Mammary epithelial cell (primary cell): ENCODE measurements around the gene C2.
"Not testable (repeated sequence)": the region's sequence is repeated elsewhere in the genome, so short reads cannot be mapped to it uniquely, and the experiment has no call there.

Source experiments
- EZH2 ChIP-seq: IDR thresholded peaks from 2 replicates; pipeline ENCODE4 v1.6.1; 2012; ENCODE audit warnings: low read length, inconsistent platforms, borderline replicate concordance
- TF ChIP-seq, protein P1 (sequence below), 2 donors: IDR thresholded peaks in 1 of 2; conservative IDR thresholded peaks in 1 of 2; 2 replicates each; pipeline ENCODE4 v1.5.1; 2011 to 2012; ENCODE audit warnings: inconsistent platforms in 2 of 2, low read length in 2 of 2, mild to moderate bottlenecking in 2 of 2, control low read depth in 1 of 2, low read depth in 1 of 2; ENCODE audit not compliant: insufficient read depth in 1 of 2; ENCODE audit errors: extremely low read depth in 1 of 2

DNA sequence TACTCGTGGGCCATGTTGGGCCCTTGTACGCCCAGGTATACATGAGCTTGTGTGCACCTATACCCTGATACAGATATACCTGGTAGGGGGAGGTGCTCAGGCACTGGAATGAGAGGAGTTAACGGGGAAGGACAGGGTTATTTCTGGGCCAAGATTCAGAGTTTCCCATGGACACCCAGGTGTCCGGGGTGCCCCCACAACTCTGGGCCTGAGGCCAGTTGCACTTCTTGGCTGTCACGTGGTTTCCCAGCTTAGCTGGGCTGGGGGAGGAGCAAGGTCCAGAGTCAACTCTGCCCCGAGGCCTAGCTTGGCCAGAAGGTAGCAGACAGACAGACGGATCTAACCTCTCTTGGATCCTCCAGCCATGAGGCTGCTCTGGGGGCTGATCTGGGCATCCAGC is 54.2 kb downstream of the C2 start, which contains the start of gene C4A:
- TF ChIP-seq, protein P1, sequence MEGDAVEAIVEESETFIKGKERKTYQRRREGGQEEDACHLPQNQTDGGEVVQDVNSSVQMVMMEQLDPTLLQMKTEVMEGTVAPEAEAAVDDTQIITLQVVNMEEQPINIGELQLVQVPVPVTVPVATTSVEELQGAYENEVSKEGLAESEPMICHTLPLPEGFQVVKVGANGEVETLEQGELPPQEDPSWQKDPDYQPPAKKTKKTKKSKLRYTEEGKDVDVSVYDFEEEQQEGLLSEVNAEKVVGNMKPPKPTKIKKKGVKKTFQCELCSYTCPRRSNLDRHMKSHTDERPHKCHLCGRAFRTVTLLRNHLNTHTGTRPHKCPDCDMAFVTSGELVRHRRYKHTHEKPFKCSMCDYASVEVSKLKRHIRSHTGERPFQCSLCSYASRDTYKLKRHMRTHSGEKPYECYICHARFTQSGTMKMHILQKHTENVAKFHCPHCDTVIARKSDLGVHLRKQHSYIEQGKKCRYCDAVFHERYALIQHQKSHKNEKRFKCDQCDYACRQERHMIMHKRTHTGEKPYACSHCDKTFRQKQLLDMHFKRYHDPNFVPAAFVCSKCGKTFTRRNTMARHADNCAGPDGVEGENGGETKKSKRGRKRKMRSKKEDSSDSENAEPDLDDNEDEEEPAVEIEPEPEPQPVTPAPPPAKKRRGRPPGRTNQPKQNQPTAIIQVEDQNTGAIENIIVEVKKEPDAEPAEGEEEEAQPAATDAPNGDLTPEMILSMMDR (conservative IDR thresholded peaks at IDR 0.05 in 1 of 2, IDR thresholded peaks at IDR 0.05 in 1 of 2; ENCODE audit: extremely low read depth in 1 of 2, insufficient read depth in 1 of 2, low read depth in 1 of 2, low read length in 2 of 2), result not testable (repeated sequence)
- not testable (repeated sequence) for TF ChIP-seq EZH2
